Left hindlimb (tissue), 1 donor: ENCODE results near the gene RSL24D1.

Experiments
- DNase-seq: peaks from one replicate; pipeline ENCODE4 v3.0.0-alpha.2; 2018

The RSL24D1 gene

GRCh38 chr15:55196458-55197361 is at the start of gene RSL24D1:
RSL24D1 (minus strand) TSS chr15:55196941; CDS start chr15:55196890, 51 bp downstream.
- DNase-seq, result peak; percentile 97

- DNase-seq, result no peak
Observed at GRCh38 chr15:55245059-55245458, 48.3 kb upstream of the RSL24D1 start.

GRCh38 chr15:55241891-55242290 is 45.1 kb upstream of the RSL24D1 start:
- DNase-seq, result no peak

- DNase-seq, result no peak
Observed at GRCh38 chr15:55241186-55241585, 44.4 kb upstream of the RSL24D1 start.

- DNase-seq, result no peak
Observed at GRCh38 chr15:55240125-55240760, 43.5 kb upstream of the RSL24D1 start.

- DNase-seq, result no peak
Observed at GRCh38 chr15:55239440-55240124, 42.8 kb upstream of the RSL24D1 start.

- no peak for DNase-seq
Observed at GRCh38 chr15:55238877-55239276, 42.1 kb upstream of the RSL24D1 start.

GRCh38 chr15:55237219-55238130 is 40.7 kb upstream of the RSL24D1 start:
- DNase-seq, result no peak

GRCh38 chr15:55235546-55236036 is 38.9 kb upstream of the RSL24D1 start:
- DNase-seq, result no peak

GRCh38 chr15:55234800-55235104 is 38.0 kb upstream of the RSL24D1 start:
- no peak for DNase-seq

GRCh38 chr15:55234104-55234799 is 37.5 kb upstream of the RSL24D1 start:
- no peak for DNase-seq

- DNase-seq, result no peak
Observed at GRCh38 chr15:55231455-55231854, 34.7 kb upstream of the RSL24D1 start.

- DNase-seq, result no peak
Observed at GRCh38 chr15:55230953-55231352, 34.2 kb upstream of the RSL24D1 start.

GRCh38 chr15:55230051-55230670 is 33.4 kb upstream of the RSL24D1 start:
- DNase-seq, result no peak

GRCh38 chr15:55226127-55226526 is 29.4 kb upstream of the RSL24D1 start:
- DNase-seq, result no peak

GRCh38 chr15:55224892-55225291 is 28.2 kb upstream of the RSL24D1 start:
- DNase-seq, result no peak

- no peak for DNase-seq
Observed at GRCh38 chr15:55222588-55222987, 25.8 kb upstream of the RSL24D1 start.

GRCh38 chr15:55221090-55222011 is 24.6 kb upstream of the RSL24D1 start:
- no peak for DNase-seq

GRCh38 chr15:55220606-55221005 is 23.9 kb upstream of the RSL24D1 start:
- DNase-seq, result no peak

GRCh38 chr15:55218056-55218455 is 21.3 kb upstream of the RSL24D1 start:
- no peak for DNase-seq
